H1 (cell line): ENCODE results near the gene CHRNA4.

ENCODE experiments used
- CTCF ChIP-seq, 3 experiments: IDR thresholded peaks; 1 replicate in 2 of 3; 2 replicates in 1 of 3; pipeline versions ENCODE4 v1.5.1 to v1.6.1; 2011; ENCODE audit warnings: low read length in 3 of 3, mild to moderate bottlenecking in 3 of 3, inconsistent platforms in 2 of 3, low read depth in 1 of 3, moderate library complexity in 1 of 3; ENCODE audit not compliant: insufficient read depth in 1 of 3; ENCODE audit errors: control extremely low read depth in 1 of 3
- EZH2 ChIP-seq: fragments of 200-600 bp; sonication (generic); IDR thresholded peaks from 2 replicates; pipeline ENCODE4 v1.7.1; 2012; ENCODE audit warnings: low read depth, mild to moderate bottlenecking, moderate library complexity, low read length, inconsistent platforms; ENCODE audit not compliant: severe bottlenecking
- JUND ChIP-seq: IDR thresholded peaks from 2 replicates; pipeline ENCODE4 v1.6.1; 2011; ENCODE audit warnings: mild to moderate bottlenecking, improper control_type of control experiment, low read length
- POLR2AphosphoS5 ChIP-seq: IDR thresholded peaks from 2 replicates; pipeline ENCODE4 v1.6.1; 2011; ENCODE audit warnings: low read depth, low read length
- SIN3A ChIP-seq, 2 experiments: IDR thresholded peaks in 1 of 2; conservative IDR thresholded peaks in 1 of 2; 2 replicates each; pipeline ENCODE4 v1.6.1; 2011 to 2012; ENCODE audit warnings: low read length in 2 of 2, improper control_type of control experiment in 1 of 2, low read depth in 1 of 2, mild to moderate bottlenecking in 1 of 2
- SUZ12 ChIP-seq: fragments of 200-600 bp; sonication (generic); IDR thresholded peaks from 2 replicates; pipeline ENCODE4 v1.6.1; 2012; ENCODE audit warnings: mild to moderate bottlenecking, inconsistent platforms, low read length, moderate library complexity, mixed read lengths
- TEAD4 ChIP-seq: IDR thresholded peaks from 2 replicates; pipeline ENCODE4 v1.6.1; 2012; ENCODE audit warnings: low read depth, low read length, inconsistent platforms, mixed read lengths

DNA sequence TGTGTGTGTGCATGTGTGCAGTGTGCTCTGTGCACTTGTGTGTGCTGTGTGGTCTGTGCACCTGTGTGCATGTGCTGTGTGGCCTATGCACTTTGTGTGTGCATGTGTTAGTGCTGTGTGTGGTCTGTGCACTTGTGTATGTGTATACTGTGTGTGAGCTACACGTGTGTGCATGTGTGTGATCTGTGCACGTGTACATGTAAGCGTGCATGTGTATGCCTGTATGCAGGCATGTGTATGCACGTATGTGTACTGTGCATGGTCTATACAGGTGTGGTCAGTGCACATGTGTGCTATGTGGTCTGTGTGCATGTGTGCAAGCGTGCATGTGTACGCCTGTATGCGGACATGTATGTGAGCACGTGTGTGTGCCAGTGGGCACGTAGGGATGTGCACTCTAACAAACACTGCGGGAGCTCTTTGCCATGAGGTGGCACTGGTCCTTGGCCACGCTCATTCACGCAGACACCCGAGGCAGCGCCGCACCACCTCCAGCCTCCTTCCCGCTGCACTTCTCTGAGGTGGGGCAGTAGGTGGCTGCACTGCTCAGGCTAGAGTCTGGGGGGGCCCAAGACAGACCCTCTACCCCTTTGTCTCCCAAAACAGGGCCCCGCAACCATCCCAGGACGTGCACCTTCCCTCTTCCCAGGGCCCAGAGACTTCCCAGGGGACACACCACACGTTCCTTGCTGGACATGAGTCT is 42.4 kb upstream of the CHRNA4 start:
- TF ChIP-seq JUND (no peak), EZH2 (no peak), SIN3A (conservative IDR thresholded peaks at IDR 0.05 in 1 of 2, IDR thresholded peaks at IDR 0.05 in 1 of 2; ENCODE audit: low read depth in 1 of 2, low read length in 2 of 2) (no peak), CTCF (IDR thresholded peaks at IDR 0.05; ENCODE audit: control extremely low read depth in 1 of 3, insufficient read depth in 1 of 3, low read depth in 1 of 3, low read length in 3 of 3) (no peak), TEAD4 (no peak), POLR2AphosphoS5 (no peak), SUZ12 (no peak)
